ENCODE data around the gene CRISPLD2. TPM values are rescaled to one million over a fixed set of nuclear protein-coding genes. Genes with fewer than 3 reads are reported as not detected.
"Not testable (repeated sequence)": the region's sequence is repeated elsewhere in the genome, so short reads cannot be mapped to it uniquely, and the experiment has no call there.

Gene CRISPLD2
- polyA plus RNA-seq, 4 donors: 6.5 to 9.7 (median 7.5) TPM

DNA sequence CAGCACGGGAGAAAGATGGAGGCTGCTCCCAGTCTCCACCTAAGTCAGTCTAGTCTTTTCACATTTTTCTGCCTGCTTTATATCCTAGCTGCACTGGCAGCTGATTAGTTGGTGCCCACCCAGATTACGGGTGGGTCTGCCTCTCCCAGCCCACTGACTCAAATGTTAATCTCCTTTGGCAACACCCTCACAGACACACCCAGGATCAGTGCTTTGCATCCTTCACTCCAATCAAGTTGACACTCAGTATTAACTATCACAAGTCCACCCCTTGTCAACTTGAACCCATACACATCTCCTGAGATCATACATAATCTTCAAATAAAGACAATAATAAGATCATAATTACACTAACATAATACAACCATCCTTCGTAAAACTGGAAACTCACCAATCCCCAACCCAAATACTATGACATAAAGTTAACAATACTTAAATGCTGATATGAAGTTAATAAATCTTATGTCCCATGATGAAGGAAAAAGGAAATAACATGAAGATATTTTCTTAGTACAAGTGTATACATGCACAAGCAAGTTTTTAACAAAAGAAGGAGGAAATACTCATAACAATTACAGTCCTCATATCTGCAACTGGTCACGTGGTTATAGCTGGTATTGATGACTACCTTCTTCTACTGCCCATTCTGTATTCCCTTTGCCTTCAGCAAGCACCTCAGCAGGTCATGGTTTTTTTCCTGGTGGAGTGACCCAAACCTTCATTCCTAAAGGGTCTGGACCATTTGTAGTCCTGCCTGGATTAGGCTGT lies 35.8 kb downstream of the CRISPLD2 start:
- not testable (repeated sequence) for DNase-seq (ENCODE audit: low read depth in 4 of 4, low spot score in 3 of 4)

DNA sequence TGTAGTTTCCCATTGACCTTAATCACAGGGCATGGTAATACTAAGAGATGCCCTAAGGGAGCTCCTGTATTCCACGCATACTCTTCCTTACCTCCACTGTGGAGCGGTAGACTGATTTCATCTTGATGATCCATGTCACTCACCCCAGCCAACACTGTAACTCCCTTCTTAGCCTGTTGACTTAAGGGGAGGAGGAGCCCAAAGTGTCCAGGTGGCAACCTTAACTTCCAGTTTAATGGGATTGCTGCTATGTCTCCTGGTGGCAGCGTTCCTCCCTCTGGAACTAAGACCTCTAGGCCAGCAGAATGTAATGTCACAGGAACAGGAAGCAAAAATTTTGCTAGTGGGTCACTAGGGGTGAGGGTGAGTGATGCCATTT lies 36.4 kb downstream of the CRISPLD2 start:
- not testable (repeated sequence) for DNase-seq (ENCODE audit: low read depth in 4 of 4, low spot score in 3 of 4)

DNA sequence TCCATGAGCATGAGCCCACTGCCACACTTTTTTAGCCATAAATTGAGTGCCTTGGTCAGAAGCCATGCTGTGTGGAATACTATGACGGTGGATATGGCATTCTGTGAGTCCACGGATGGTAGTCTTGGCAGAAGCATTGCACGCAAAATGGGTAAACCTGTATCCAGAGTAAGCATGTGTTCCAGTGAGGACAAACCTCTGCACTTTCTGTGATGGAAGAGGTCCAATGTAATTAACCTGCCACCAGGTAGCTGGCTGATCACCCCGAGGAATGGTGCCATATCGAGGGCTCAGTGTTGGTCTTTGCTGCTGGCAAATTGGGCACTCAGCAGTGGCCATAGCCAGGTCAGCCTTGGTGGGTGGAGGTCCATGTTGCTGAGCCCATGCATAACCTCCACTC lies 37.0 kb downstream of the CRISPLD2 start:
- DNase-seq (ENCODE audit: low read depth in 4 of 4, low spot score in 3 of 4): not testable (repeated sequence)

DNA sequence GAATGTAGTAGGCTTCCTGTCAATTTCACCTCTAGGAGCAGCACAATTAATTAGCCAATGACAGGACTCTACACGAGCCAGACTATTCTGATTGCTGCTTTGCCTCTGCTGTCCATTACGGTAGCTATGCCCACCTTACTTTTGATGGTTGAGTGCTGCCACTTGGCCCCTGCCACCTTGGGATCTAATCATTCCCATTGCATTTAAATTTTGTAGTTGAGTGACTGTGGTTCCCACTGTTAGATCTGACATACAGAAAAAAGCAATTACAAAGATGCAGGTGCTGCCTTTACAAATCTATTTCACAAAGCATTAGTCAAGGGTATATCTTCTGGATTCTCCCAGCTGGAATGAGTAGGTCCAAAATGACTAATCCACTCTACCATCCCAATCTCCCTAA lies 39.9 kb downstream of the CRISPLD2 start:
- no peak for DNase-seq (ENCODE audit: low read depth in 4 of 4, low spot score in 3 of 4)

DNA sequence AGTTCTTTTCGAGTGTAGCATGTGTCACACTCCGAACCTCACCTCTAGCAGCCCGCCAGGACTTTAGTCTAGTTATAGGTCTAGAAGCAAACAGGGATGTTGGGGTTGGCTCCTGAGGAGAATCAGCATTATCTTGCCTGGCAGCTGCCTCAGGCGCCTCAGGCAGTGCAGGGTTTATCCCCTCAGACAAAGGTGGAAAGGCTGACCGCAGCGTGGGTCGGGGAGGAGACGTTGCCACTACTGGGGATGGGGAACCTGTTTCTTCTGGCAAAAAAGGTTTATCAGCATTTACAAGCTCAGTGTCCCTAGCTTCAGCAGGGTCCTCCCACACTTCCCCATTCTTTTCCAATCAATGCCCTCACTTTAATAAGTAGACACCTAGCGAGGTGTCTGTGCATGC lies 40.6 kb downstream of the CRISPLD2 start:
- no peak for DNase-seq (ENCODE audit: low read depth in 4 of 4, low spot score in 3 of 4)

DNA sequence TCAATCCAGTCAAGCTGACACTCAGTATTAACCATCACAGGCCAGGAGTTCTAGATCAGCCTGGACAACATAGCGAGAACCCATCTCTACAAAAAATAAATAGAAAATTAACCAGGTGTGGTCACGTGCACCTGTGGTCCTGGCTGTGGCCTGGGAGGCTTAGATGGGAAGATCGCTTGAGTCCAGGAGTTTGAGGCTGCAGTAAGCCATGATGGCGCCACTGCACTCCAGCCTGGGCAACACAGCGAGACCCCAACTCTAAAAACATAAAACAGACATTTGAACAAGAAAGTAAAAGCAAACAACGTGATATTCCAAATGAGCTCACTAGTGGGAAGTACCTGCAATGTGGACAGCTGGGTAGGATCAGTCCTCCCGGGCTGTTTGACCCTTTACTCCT lies 41.9 kb downstream of the CRISPLD2 start:
- no peak for DNase-seq (ENCODE audit: low read depth in 4 of 4, low spot score in 3 of 4)

DNA sequence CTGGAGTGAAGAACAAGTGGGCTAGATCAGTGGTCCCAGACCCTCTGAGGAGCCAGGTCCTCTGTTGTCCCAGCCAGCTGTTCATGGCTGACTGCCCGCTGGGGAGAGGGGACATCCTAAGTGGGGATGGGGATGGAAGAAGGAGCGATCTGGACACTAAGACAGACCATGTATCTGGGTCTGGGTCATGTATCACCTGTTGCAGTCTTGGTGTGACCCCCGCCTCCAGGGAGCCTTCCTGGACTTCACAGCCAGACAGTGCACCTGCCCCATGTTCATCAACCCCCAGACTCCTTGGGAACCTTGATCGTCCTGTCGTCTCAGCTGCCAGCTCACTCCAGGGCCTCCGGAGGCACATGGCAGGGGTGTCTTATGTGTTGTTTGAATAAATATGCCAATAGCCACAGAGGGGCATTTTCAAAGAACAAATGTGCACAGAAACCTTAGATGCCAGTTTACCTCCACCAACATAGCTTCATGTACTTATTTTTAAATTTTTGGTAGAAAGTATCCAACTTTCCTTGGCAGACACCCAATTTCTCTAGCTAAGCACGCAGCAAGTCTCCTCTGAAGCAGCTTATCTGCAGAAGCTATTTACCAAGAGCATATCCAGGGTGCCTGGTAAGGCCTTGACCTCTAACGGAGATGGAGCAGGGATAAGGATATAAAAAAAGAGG lies 43.2 kb downstream of the CRISPLD2 start:
- no peak for DNase-seq (ENCODE audit: low read depth in 4 of 4, low spot score in 3 of 4)

DNA sequence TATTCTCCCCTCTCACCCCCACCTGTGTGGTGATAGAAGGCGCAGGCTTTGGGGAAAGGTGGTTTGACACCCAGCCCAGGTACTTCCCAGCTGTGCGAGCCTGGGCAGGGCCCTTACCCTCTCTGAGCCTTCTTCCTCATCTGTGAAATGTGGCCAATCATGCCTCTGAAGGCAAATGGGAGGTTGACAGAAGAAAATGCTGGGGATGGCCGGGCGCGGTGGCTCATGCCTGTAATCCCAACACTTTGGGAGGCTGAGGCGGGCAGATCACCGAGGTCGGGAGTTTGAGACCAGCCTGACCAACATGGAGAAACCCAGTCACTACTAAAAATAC lies 43.7 kb downstream of the CRISPLD2 start:
- no peak for DNase-seq (ENCODE audit: low read depth in 4 of 4, low spot score in 3 of 4)

DNA sequence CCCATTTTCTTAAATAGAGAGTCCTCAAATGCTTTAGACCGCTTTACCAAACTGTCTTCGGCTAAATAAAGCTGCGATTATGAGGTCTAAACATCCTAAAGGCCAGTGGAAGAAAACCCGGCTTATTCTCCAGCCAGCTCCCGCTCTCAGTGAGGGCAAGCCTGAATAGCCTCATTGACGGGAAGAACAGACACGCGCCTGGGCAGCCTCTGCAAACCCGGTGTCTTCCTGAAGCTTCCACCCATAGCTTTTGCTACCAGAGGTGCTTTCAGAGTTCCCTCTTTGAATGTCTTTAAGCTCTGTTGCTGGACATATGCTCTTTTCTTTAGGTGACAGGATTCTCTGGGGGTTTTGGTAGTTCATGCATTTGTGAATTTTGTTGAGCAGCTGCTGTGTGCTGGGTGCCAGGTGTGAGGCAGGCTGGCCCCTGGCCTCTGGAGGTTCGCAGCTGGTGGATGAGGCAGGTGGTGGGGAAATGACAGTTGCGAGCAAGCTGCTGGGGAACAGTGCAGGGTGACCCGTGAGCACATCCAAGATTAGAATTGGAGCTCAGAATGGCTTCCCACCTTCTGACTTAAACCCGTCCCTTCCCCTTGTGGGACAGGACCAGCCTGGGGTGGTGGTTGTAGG lies 44.7 kb downstream of the CRISPLD2 start:
- no peak for DNase-seq (ENCODE audit: low read depth in 4 of 4, low spot score in 3 of 4)

DNA sequence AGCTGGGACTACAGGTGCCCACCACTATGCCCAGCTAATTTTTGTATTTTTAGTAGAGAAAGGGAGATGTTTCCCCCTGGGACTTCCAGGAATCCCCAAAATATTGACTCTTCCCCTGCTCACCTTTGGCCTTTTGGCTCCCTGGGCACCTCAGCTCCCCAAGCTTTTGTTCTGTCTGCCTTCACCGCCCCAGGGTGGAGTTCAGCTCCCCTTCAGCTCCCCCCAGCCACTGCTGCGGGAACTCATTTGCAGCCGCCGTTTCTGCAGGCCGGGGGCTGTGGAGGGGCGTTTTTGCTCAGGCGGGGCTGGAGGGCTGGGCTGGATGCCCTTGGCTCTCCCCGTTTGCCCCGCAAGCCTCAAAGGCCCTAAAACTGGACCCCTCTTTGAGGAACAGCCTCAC lies 47.9 kb downstream of the CRISPLD2 start:
- no peak for DNase-seq (ENCODE audit: low read depth in 4 of 4, low spot score in 3 of 4)

DNA sequence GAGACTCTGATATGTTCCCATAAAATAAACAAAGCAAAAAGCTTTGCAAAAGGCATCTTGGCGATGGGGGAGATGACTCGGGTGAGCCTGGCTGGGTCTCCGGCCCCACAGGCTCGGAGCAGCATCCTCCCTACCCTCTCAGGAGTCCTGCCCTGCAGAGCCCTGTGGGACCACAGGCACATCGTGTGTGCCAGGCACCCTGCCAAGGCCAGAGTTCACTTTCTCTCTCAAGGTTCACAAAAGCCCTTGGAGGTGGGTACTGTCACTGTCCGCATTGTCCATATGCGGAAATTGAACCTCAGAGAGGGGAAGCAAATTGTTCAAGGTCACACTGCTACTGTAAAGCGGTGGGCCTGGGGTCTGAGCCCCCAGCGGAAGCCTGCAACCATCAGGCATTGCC lies 48.5 kb downstream of the CRISPLD2 start:
- DNase-seq (ENCODE audit: low read depth in 4 of 4, low spot score in 3 of 4): no peak

DNA sequence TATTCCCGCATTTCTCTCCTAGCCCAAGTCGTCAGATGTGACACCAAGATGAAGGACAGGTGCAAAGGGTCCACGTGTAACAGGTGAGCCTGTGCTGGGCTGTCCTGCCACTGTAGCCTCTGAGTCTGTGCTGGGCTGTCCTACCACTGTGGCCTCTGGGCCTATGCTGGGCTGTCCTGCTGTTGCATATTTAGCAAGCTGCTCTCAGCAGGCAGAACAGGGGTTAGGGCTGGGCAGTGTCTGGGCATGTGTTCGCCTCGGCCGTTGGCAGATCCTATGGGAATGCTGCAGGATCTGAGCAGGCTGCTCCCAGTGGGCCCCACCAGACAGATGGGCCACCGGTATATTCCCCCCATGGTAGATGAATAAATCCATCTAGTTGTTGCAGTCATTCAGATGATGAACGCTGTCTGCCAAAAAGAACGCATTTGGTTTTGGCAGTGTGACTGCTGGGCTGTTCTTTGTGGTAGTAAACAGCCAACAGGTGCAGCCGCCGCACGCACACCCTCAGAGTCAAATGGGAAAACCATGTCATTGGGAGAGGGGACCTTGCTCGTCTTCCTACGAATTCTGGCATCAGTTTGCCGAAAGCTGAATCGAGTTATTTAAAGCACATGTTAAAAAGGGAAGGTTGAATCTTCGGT lies 49.2 kb downstream of the CRISPLD2 start:
- DNase-seq (ENCODE audit: low read depth in 4 of 4, low spot score in 3 of 4): no peak

DNA sequence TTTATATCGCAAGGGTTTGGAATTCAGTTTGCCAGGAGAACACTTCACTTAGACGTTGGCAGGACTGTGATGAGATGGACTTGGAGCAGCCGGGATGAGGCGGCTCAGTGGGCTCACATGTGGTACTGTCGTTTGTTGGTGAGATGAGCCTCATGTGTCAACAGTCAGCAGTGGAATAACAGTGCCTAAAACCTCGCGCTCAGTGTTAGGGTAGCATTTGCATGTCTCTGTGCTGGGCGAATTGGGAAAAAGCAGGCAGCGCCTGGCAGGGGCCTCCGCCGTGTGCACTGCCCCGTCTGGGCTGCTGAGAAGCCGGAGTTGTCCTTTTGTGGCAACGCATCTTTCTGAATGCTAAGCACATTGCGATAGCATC lies 49.7 kb downstream of the CRISPLD2 start:
- DNase-seq (ENCODE audit: low read depth in 4 of 4, low spot score in 3 of 4): no peak

DNA sequence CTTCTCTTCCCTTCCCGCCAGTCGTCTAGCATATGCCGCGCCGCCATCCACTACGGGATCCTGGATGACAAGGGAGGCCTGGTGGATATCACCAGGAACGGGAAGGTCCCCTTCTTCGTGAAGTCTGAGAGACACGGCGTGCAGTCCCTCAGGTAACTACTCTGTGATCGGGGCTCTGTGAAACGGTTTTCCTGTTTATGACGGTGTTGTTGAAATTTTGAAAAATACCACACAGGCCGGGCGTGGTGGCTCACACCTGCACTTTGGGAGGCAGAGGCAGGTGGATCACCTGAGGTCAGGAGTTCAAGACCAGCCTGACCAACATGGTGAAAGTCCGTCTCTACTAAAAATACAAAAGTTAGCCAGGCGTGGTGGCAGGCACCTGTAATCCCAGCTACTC lies 53.2 kb downstream of the CRISPLD2 start:
- not testable (repeated sequence) for DNase-seq (ENCODE audit: low read depth in 4 of 4, low spot score in 3 of 4)

DNA sequence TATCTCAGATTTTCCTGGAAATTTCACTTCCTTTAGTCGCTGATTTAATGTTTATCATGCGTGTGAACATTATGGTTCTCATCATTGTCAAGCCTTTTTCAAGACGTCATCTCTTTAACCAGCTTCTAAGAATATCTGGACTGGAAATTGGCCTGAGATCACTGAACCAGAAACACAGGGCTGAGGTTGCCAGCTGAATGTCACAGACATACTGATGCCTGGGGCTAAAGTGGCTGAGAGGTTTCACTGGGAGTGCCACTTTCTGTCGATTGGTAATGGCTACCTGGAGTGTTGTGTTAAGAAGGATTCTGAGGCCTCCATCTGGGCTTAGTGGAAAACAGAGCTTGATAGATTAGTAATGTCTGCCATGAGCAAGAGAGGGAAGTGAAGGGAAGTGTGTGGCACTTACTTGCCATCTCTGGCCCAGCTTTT lies 54.2 kb downstream of the CRISPLD2 start:
- DNase-seq (ENCODE audit: low read depth in 4 of 4, low spot score in 3 of 4): no peak

DNA sequence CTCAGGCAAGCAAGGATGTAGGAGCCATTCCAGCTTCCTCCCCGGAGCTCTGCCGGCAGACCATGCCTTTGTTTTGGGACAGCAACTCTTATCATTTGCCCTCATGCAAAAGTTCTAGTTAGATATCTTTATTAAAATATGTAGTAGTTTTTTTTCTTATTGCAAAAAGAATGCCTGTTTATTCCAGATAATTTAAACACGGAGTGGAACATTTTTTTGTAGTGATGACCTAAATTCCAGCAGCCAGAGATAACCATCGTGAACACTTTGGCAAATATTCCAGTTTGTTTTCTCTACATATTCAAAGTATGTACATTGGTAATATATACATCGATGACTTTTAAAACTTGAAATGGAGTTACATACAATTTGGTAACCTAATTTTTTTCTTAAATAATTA lies 54.8 kb downstream of the CRISPLD2 start:
- DNase-seq (ENCODE audit: low read depth in 4 of 4, low spot score in 3 of 4): no peak

DNA sequence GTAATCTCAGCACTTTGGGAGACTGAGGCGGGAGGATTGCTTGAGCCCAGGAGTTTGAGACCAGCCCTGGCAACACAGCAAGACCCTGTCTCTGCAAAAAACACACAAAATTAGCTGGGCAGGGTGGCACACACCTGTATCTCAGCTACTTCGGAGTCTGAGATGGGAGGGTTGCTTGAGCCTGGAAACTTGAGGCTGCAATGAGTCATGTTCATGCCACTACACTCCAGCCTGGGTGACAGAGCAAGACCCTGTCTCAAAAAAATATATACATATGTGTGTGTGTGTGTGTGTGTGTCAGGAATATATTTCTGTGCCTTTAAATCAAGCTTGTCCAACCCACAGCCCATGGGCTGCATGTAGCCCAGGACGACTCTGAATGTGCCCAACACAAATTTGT lies 55.2 kb downstream of the CRISPLD2 start:
- DNase-seq (ENCODE audit: low read depth in 4 of 4, low spot score in 3 of 4): no peak

DNA sequence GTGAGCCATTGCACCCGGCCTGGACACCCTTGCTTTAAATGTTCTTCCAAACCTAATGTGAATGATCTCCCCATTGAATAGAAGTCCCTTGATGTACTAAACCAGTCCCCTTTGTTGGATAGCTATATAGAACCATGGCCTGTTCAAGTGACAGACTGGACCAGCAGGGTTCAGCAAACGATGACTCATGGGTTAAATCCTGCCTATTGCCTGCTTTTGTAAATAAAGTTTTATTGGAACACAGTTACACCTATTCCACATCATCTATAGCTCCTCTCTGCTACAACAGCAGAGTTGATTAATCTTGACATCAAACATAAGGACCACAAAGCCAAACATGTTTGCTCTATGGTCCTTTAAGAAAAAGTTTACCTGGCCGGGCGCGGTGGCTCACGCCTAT lies 56.1 kb downstream of the CRISPLD2 start:
- DNase-seq (ENCODE audit: low read depth in 4 of 4, low spot score in 3 of 4): no peak

DNA sequence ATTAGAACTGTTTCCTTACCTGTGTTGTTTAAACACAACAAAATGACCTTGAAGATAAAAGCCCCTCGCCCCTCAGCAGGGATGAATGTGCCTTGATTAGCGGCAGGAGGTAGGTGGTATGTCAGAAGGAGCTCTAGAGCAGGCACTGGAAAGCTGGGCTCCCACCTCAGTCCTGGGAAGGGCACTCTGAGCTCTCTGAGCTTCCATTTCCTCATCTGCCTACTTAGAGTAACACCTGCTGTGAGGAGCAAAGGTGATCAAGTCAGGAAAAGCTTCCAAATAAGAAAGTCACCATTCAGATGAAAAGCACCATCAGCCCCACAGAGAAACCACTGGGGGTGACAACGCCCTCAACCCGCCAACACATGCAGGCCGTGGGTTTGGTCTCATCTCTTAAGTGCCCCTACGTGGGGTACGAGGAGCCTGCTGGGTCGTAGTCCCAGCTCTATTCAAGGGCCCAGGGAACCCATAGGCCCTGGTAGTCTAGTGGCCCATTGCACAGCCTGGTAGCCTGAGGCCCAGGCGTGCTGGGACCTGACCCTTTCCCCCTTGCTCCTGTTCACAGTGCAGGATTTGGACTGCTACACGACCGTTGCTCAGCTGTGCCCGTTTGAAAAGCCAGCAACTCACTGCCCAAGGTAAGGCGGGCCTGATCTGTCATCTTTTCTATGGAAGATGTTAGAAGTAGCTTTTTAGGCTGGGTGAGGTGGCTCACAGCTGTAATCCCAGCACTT lies 57.3 kb downstream of the CRISPLD2 start:
- no peak for DNase-seq (ENCODE audit: low read depth in 4 of 4, low spot score in 3 of 4)

DNA sequence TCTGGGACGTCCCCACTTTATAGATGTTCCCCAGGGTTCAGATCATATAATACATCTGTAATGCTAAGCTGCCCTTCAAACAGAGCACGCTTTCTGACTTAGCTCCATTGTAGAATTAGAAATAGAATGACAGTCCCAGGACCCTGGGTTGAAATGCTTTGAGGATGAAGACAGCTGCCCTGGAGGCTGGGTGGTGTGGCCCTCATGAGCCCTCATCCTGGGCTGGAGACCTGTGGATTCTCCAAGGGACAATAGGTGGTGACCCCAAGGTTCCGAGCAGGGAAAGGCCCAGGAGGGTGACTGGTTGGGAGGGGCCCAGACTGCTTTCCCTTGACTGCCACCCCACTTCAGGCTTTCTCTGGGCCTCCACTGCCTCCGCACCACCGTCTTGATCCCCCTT lies 59.0 kb downstream of the CRISPLD2 start:
- no peak for DNase-seq (ENCODE audit: low read depth in 4 of 4, low spot score in 3 of 4)
